ENCODE results near the gene AOX1.

GRCh38 chr2:200653021-200653420, 67.2 kb downstream of the AOX1 start:
- no peak for TF ChIP-seq CTCF (IDR thresholded peaks at IDR 0.05; ENCODE audit: borderline replicate concordance, extremely low read depth, low read length, poor library complexity, severe bottlenecking)
- no peak for TF ChIP-seq EZH2 (IDR thresholded peaks at IDR 0.05; ENCODE audit: borderline replicate concordance, low read depth, low read length, severe bottlenecking)

Measured in DND-41 (cell line).